Left lobe of liver (tissue), 2 donors: ENCODE measurements around the gene RPRD1B. TPM values are rescaled to one million over a fixed set of nuclear protein-coding genes. Genes with fewer than 3 reads are reported as not detected.

Experiments
- ATAC-seq: fragments of 200-7000 bp; cut with Tn5 transposase; one replicate; pipeline ENCODE4 v1.9.1; 2020; ENCODE audit warnings: mild to moderate bottlenecking, moderate library complexity
- DNase-seq: peaks from one replicate; pipeline ENCODE4 v3.0.0-alpha.2; 2020; ENCODE audit warnings: low spot score
- total RNA-seq: library from RNA; stranded (reverse); gene quantifications from one replicate; pipeline ENCODE4 v1.2.1, GENCODE V29; 2021
- donor health status: DM: no; HTN: no; CAD: no; lungs with moderate emphysema.
- donor health status: DM: no; HTN: yes; CAD: no.

RPRD1B gene
- total RNA-seq, 1 donor from 2014 or later = 22.8 TPM

DNA sequence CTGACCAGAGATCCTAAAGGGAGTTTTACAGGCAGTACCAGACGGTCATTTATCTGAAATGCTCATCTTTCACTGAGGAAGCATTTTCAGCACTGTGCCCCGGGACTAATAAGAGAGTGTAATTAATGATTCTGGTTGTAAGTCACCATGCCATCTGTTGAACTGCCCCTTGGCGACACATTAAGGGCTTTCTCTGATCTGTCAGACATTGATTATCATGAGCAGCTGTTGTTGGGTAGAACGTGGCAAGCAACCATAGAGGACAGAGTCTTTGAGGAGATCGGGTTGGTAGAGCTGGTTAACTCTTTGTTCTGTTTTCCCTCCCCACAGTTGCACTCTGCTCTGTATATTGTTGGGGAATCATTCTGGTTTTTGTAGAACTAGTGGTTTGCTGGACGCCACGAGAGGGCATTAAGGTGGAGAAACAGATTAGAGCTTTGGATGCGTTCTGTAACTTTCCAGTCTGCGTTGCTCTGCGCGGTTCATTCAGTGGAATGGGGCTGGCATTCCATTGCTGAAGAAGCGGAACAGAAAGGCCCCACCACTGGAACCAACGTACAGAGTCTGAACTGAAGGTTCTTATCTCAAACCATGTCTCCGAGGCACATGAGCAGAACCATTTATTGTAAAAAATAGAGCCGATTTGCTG, 34.3 kb downstream of the RPRD1B start:
- ATAC-seq = no peak
- no peak for DNase-seq

DNA sequence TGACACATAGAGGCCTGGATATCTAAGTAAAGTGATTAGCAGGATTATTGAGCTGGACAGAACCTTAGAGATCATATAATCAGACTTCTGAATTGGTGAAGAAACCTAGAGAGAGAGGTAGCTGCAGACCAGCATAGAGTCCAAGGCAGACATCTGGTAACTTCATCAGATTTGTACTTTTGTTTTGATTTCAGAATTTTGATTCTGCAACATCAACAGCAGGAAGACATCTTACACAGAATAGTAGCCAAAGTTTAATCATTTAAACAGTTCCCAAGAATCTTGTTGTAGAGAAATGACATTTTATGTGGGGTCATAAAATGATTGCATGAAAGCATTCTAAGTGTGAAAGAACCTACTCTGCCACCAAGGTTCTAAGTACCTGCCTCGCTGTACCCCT, 39.4 kb downstream of the RPRD1B start:
- no peak for DNase-seq
- ATAC-seq = no peak

DNA sequence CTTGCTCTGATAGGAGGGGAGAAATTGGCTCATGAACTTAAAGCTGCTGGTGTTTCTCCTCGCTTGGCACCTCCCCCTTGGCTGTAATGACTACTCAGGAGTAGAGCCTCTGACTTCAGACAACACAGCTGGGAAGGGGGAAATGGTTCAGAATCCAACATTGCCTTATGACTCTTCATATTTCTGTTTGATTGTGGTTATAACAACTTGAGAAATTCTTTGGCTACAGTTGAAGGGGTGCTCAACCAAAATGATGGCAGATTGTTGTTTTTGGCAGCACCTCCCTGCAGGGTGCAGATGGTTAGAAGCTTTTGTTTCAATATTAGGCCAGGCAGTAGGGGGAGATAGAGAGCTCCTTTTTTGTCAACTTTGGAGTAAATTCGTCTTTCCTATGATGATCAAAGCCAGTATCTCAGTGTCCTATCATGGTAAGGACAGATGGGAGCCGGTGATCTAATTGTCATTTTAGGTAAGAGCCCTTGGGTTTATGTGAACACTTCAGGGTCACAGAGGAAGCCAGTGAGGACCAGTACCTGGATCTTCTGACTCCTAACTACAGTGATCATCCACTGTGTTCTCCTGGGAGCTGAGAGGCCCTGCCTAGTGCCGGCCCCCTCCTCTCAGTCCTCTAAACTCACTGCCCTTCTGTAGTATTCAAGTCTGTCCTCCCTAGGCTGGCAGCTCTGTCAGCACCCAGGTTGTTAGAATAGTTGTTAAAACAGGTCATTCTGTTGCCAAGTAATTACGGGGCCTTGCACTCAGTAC, 39.9 kb downstream of the RPRD1B start:
- DNase-seq (no peak), ATAC-seq (peak; percentile 92)

DNA sequence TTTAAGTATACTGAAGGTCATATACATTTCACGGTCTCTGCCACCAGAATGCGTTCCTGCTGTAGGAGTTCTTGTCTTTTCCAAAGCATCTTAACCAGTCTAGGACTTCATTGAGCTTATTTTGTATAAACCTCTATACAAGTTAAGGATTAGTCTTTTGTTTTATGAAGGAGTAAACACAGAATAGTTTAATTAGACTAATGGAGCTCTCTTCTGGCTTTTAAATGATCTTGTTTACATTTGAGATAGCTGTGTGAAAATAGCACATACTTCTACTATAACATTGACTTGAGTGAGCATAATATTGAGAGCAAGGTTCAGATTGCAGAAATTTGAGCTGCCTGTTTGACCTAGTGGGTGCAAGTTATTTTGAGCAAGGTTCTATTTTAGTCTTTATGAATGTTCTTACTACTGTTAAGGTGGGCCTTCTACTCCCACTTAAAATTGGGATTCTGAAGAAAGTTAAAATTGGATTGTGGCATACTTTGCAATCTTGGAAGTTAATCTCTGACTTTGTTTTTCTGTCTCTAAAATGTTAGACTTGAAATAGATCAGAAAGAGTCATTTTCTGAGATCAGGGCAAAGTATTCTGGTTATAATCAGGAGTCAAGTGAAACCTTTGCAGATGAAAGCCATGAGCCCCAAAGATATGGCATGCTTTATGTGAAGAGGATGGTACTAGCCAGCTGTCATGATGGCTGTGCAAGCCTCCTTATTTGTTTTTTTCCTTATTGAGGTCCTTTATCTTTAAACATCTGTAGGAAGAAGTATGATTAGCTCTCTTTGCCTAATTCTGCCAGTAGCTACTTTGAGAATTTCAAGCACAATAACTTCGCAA, 41.8 kb downstream of the RPRD1B start:
- ATAC-seq (peak; percentile 60), DNase-seq (no peak)

DNA sequence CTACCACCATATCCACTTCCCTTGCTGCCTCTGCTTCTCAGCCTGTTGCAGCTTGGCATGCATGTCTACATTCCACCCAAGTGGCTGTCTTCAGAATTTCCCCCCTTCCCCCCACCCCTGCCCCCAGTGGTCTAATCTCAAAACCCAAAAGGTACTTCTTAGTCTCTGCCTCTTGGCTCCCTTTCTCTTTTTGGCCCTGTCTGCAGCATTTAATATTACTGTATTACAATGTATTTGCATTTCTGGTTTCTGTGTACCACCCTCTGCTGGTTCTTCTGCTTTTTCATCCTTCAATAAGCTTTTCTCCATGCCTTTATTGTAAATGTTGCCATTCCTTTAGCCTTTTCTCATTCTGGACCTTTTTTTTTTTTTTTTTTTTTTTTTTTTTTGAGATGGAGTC, 43.0 kb downstream of the RPRD1B start:
- ATAC-seq = no peak

DNA sequence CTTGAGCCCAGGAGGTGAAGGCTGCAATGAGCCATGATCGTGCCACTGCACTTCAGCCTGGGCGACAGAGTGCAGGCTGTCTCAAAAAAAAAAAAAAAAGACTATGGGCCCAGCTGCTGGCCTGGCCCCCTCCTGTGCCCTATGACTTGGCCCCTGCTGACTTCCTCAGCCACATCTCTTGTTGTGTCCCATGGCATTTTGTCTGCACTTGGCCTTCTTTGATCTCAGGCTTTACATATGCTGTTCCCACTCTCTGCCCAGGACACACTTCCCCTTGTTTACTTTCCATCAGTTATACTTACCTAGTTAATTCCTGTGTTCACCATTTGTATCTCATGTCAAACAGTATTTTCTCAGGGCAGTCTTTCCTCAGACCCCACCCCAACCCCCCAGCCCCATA, 44.5 kb downstream of the RPRD1B start:
- no peak for ATAC-seq

More for the DNA sequence above, 43.0 kb downstream of the RPRD1B start:
- no peak for DNase-seq

DNA sequence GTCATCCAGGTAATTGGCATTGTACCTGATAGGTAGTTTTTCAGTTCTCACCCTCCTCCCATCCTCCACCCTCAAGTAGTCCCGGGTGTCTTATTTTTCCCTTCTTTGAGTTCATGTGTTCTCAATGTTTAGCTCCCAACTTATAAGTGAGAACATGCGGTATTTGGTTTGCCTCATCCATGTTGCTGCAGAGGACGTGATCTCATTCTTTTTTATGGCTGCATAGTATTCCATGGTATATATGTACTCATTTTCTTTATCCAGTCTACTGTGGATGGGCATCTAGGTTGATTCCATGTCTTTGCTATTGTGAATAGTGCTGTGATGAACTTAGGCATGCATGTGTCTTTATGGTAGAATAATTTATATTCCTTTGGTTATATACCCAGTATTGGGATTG, 45.8 kb downstream of the RPRD1B start:
- ATAC-seq (no peak), DNase-seq (no peak)

More for the DNA sequence above, 44.5 kb downstream of the RPRD1B start:
- no peak for DNase-seq

DNA sequence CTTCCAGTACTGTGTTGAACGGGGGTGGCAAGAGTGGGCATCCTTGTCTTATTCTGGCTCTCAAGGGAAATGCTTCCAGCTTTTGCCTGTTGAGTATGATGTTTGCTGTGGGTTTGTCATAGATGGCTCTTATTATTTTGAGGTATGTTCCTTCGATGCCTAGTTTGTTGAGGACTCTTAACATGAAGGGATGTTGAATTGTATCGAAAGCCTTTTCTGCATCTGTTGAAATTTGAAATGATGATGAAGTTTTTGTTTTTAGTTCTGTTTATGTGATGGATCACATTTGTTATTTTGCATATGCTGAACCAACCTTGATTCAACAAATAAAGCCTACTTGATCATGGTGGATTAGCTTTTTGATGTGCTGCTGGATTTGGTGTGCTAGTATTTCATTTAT, 48.0 kb downstream of the RPRD1B start:
- ATAC-seq (no peak), DNase-seq (no peak)

DNA sequence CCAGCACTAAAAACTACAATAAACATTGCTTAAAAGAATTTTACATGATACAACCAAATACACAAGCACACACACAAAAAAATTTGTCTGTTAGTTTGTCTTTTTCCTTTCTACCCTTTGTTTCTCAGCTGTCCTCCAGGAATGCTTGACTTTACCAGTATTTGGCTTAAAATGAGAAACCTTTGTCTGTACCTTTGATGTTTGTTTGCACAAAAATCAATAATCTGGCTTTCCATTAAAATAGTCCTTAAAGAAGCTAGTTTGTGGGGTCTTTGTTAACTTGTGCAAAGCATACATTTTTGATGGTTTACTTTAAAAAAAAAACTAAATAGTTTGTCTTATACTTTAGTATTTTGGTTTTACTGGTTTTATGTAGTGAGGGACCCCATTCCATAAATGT, 49.3 kb downstream of the RPRD1B start:
- DNase-seq (no peak), ATAC-seq (peak; percentile 29)

DNA sequence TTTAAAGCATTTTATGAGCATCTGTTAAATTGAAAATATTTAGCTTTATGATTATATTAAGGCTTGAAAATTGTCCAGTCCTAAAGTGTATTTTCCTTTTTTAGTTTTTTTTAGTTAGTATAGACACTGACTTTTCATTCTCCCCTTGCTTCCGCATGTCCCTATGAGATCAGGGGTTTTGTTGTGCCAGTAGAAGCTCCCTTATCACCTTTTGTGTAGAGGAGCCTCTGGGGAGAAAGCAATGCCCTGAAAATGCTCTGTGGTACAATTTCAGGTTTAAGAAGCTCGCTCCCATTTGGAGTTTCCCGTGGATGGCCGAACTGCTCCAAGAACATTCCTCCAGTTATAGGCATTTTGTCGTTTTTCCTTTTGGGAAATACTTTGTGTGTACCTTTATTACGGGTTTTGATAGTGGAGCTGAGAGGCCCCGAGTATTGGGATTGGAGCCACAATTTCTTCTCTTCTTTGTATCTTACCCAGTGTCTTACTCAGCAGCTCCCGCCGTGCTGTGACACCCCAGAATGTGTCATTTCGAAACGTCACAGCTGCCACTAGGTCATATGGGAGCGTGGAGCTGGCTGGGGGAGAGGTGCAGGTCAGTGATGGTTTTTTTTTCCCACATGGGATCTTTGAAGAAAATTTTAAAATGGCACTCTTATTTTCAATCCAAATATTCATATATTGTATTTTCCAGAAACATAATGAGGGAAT, 49.9 kb downstream of the RPRD1B start:
- ATAC-seq (no peak), DNase-seq (no peak)

DNA sequence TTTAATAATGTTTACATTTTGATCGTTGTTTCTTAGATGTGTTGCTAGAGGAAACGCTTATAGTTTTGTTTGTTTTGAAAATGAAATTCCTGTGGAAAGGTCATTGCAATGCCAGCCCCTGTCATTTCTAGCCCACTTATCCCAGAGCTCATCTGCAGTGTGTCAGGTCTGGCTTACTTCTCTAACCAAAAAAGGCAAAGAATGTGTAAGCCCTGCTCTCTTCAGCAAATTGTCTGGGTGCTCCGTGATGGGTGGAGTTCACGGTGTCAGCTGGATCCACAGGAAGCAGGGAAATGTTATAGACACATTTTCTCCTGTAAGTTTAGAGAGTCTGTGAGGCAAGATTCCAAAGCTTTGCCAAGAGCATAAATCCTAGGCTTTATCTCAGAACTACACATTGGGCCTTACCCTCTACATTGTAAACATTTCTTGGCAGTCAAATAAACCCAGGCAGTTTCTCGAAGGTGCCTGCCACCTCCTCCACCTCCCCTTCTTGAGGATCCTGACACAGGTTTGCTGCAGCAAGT, 50.9 kb downstream of the RPRD1B start:
- no peak for ATAC-seq
- no peak for DNase-seq

DNA sequence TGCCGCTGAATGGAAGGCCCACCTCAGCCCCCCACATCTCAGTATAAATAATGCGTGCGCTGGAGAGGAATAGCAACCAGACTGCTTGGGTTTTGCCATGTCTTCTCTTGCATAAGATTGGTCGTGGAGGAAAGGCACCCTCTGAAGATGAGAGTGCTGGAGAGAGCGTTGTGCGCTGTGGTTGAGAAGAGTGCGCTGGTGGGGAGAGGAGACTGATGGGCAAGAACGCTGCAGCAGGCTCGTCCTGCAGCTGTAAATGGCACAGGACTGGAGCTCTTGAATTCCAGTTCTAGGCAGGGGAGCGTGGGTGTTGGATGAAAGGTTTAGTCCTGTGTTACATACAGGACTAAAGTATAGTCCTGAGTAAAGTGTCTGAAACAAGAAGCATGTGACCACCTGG, 51.5 kb downstream of the RPRD1B start:
- ATAC-seq = no peak
- DNase-seq = no peak

DNA sequence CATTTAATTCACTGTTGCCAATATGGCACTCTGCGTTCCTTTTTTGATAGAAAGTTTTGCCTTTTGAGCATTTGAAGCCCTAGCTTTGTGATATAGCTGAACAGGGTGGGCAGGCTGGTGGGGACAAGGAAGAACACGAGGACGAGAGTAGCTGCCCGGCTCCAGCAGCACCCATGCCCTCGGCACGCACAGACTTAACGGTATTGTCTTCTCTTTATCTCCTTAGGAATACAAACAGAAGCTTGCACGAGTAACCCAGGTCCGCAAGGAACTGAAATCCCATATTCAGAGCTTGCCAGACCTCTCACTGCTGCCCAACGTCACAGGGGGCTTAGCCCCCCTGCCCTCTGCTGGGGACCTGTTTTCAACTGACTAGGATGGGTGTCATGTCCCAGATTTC, 56.0 kb downstream of the RPRD1B start:
- ATAC-seq = no peak
- DNase-seq = no peak

DNA sequence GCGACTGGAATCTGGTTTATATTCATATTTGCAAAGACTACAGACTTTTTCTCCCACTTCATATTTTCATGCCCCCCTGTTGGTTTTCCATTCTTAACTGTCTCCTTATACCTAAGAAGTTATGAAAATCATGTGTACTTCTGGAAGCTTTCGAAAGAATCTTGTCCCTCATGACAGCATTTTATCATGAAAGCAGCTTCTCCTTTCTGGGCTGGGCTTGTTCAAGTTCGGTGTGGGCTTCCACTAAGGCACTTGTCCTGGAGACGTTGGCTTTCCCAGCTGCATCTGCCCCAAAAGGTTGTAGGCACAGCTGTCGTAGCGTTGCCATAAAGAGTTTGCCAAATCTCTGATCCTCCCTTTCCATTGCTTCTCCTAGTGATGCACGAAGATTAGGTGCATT, 56.5 kb downstream of the RPRD1B start:
- ATAC-seq = no peak
- no peak for DNase-seq

DNA sequence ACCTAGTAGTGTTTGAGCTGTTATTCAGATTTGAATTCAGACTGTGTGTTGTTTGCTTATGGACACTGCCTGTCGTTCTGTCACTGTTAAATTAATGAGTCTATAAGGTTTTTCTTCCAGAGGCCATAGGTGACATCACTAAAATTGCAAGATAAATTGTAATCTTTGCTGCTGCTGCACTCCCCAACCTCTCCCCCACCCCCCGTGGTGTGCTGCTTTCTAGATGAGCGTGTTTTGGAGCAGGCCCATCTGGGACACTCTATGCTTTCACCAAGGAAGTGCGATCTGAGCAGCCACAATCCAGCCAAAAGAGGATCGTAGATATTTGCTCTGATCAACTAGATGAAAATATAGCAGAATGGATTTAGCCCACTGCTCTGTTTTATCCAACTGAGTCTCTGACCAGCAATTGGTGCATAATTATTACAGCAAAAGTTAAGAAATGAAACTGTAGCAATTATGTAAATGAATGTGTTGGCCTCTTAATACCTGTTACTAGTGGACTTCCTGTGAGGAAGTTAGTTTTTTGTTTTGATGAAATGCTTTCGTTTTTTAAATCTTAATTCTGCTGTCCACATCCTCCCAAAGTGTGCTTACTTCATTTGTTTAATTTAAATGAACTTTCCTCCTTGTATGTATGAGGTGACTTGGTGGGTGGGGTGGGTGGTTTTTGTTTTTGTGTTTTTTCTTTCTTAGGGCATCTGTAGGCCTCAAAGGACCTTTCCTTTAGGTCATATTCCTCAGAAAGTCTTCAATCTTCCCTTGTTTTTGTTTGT, 58.1 kb downstream of the RPRD1B start:
- no peak for DNase-seq
- no peak for ATAC-seq

DNA sequence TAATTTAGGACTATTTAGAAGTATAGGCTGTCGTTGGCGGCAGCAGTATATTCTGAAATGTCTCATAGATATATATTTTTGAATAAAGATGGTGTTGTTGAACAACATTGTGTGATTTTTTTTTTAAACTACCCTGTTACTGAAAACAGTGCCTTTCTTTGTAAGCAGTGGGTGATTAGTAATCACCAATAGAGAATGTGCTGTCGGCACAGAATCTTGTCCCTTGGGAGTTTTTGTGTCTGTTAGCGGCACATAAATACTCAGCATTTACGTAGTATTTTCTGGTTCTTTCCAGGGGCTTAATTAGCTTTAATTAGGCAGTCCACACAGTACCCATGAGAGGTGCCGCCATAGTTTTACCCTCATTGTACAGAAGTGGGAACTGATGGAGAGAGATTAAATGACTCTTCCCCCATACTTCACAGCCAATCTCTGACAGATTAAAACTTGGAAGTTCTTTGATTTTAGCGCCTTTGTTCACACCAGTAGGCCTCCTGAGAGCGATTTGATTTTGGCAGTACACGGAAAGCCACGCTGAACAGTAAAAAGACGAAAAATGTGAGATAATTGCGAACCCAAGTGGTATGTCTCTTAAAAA, 58.8 kb downstream of the RPRD1B start:
- ATAC-seq (no peak), DNase-seq (no peak)

DNA sequence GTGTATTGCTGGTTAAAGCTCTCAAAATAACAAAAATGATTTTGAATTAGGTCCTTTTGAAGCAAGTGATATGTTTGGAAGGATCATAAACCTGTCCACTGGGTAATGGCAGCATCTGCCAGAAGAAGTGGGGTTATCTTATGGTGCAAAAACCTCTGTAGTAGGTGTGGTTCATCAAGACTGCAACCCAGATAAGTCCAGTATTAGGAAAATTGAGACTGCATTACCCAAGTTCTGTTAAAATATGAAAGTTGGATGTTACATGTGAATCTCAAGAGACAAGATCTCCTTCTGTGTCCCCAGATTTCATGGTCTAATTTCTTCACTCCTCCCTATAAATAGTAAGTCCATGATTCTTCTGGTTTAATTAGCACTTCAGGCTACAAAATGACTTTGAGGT, 59.4 kb downstream of the RPRD1B start:
- ATAC-seq (no peak), DNase-seq (no peak)

DNA sequence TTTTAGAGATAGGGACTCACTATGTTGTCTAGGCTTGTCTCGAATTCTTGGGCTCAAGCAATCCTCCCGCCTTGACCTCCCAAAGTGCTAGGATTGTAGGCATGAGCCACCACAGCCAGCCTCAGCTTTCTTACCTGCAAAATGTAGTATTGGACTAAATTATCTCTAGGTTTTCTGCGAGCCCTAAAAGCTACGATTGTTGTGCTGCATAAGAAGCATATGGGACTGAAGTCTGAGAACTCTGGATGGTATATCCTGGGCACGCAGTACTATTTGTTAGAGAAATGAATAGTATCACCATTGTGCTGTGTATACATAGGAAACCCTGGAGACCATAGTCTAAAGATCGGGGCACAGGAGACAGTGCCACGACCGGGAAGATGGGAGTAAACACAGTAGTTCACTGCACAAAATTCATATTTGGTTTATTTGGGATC, 60.1 kb downstream of the RPRD1B start:
- DNase-seq = no peak

DNA sequence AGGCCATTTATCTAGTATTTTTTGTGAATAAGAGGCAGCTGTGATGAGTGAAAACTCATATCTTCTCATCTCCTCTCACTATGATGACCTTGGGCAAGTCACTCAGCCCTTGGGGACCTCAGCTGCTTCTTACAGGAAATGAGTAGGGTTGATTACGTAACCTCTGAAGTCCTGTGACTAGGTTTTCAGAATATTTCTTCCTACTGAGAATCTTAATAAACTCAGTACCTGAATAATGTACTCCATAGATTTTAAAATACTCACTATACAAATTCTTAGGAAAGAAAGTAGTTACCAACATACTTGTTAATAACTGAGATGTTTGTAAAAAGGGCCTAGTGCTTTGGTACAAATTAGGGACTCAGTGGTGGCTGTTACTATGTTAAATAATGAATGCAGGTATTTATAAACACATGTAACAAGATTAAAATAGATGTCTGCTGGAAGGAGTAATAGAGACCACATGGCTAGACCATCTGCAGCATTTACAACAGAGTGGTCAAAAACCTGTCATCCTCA, 60.9 kb downstream of the RPRD1B start:
- no peak for DNase-seq

More for the DNA sequence above, 60.1 kb downstream of the RPRD1B start:
- peak; percentile 43 for ATAC-seq

More for the DNA sequence above, 60.9 kb downstream of the RPRD1B start:
- ATAC-seq = peak; percentile 38
